Measurements from ENCODE around the gene EIF3B. TPM values are rescaled to one million over a fixed set of nuclear protein-coding genes. Genes with fewer than 3 reads are reported as not detected.

The EIF3B gene
- total and polyA plus RNA-seq, 4 donors = 27.4 to 98.8 (median 60.8) TPM

GRCh38 chr7:2306688-2307087, 47.9 kb upstream of the EIF3B start:
- 88% methylated on average over 6 of the region's 6 CpGs for WGBS
- H3K4me1 ChIP-seq (ENCODE audit: control insufficient read depth in 4 of 4, insufficient read depth in 4 of 4, low read length in 3 of 4) = no peaks in the 10 kb centered on the region
- no peak for DNase-seq (ENCODE audit: low spot score)
- TF ChIP-seq HNF4G (IDR thresholded peaks at IDR 0.05) (no peak), FOXA2 (IDR thresholded peaks at IDR 0.05) (no peak), RXRA (IDR thresholded peaks at IDR 0.05) (no peak), RAD21 (IDR thresholded peaks at IDR 0.05) (no peak), EGR1 (IDR thresholded peaks at IDR 0.05; ENCODE audit: low read depth in 2 of 2) (no peak), ZBTB33 (IDR thresholded peaks at IDR 0.05) (no peak), FOXA1 (IDR thresholded peaks at IDR 0.05) (no peak), YY1 (IDR thresholded peaks at IDR 0.05) (no peak), HNF4A (conservative IDR thresholded peaks at IDR 0.05) (no peak), TAF1 (conservative IDR thresholded peaks at IDR 0.05) (no peak), NR2F2 (IDR thresholded peaks at IDR 0.05) (no peak), CTCF (IDR thresholded peaks at IDR 0.05; ENCODE audit: low read depth, low read length, missing input control) (no peak), GABPA (IDR thresholded peaks at IDR 0.05 in 1 of 2, conservative IDR thresholded peaks at IDR 0.05 in 1 of 2) (no peak), SP1 (IDR thresholded peaks at IDR 0.05) (no peak), JUND (IDR thresholded peaks at IDR 0.05) (no peak)
- TF ChIP-seq, protein P1, sequence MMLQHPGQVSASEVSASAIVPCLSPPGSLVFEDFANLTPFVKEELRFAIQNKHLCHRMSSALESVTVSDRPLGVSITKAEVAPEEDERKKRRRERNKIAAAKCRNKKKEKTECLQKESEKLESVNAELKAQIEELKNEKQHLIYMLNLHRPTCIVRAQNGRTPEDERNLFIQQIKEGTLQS (IDR thresholded peaks at IDR 0.05) = no peak
- TF ChIP-seq, protein P2, sequence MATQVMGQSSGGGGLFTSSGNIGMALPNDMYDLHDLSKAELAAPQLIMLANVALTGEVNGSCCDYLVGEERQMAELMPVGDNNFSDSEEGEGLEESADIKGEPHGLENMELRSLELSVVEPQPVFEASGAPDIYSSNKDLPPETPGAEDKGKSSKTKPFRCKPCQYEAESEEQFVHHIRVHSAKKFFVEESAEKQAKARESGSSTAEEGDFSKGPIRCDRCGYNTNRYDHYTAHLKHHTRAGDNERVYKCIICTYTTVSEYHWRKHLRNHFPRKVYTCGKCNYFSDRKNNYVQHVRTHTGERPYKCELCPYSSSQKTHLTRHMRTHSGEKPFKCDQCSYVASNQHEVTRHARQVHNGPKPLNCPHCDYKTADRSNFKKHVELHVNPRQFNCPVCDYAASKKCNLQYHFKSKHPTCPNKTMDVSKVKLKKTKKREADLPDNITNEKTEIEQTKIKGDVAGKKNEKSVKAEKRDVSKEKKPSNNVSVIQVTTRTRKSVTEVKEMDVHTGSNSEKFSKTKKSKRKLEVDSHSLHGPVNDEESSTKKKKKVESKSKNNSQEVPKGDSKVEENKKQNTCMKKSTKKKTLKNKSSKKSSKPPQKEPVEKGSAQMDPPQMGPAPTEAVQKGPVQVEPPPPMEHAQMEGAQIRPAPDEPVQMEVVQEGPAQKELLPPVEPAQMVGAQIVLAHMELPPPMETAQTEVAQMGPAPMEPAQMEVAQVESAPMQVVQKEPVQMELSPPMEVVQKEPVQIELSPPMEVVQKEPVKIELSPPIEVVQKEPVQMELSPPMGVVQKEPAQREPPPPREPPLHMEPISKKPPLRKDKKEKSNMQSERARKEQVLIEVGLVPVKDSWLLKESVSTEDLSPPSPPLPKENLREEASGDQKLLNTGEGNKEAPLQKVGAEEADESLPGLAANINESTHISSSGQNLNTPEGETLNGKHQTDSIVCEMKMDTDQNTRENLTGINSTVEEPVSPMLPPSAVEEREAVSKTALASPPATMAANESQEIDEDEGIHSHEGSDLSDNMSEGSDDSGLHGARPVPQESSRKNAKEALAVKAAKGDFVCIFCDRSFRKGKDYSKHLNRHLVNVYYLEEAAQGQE (IDR thresholded peaks at IDR 0.05) = no peak
- H3K36me3 ChIP-seq (ENCODE audit: control insufficient read depth in 4 of 4, insufficient read depth in 3 of 4, low read depth in 1 of 4, low read length in 3 of 4) = no peaks in the 10 kb centered on the region
- H3K9me3 ChIP-seq (ENCODE audit: control insufficient read depth in 4 of 4, low read length in 3 of 4) = no peaks in the 10 kb centered on the region
- no peak overlapping the region for H3K9ac ChIP-seq (ENCODE audit: low read depth in 1 of 2, low read length in 2 of 2)
- H3K27ac ChIP-seq (ENCODE audit: low read depth in 1 of 2, low read length in 2 of 2) = no peak overlapping the region
- no peaks in the 10 kb centered on the region for H3K27me3 ChIP-seq (ENCODE audit: control insufficient read depth in 4 of 4, insufficient read depth in 4 of 4, low read length in 3 of 4)
- H3K4me3 ChIP-seq (ENCODE audit: low read depth in 1 of 3, low read length in 3 of 3) = no peak overlapping the region

DNA sequence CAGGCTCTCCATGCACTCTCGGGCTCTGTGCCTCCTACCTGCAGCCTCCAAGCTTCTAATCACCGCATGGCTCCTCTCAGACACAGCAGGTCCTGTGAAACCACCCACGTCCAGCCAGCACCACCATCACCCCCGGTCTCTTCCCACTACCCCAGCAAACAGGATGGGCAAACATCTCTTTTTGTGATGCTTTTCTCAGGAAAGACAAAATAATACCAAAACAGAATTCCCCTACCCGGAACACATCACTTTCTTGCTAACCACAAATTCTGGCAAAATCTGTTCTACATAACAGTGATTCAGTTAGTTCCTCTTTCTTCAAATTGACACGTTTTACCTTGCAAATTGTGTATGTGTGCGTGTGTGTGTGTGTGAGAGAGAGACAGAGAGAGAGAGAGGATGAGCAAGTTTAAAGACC, 46.9 kb upstream of the EIF3B start:
- Histone ChIP-seq H3K4me3 (ENCODE audit: low read depth in 1 of 3, low read length in 3 of 3) (no peak overlapping the region), H3K9ac (ENCODE audit: low read depth in 1 of 2, low read length in 2 of 2) (no peak overlapping the region), H3K9me3 (ENCODE audit: control insufficient read depth in 4 of 4, low read length in 3 of 4) (no peaks in the 10 kb centered on the region), H3K27me3 (ENCODE audit: control insufficient read depth in 4 of 4, insufficient read depth in 4 of 4, low read length in 3 of 4) (no peaks in the 10 kb centered on the region), H3K27ac (ENCODE audit: low read depth in 1 of 2, low read length in 2 of 2) (no peak overlapping the region), H3K4me1 (ENCODE audit: control insufficient read depth in 4 of 4, insufficient read depth in 4 of 4, low read length in 3 of 4) (peaks cover 0 to 1% (median 0%) of the 10 kb centered on the region in 4 donors), H3K36me3 (ENCODE audit: control insufficient read depth in 4 of 4, insufficient read depth in 3 of 4, low read depth in 1 of 4, low read length in 3 of 4) (no peaks in the 10 kb centered on the region)
- TF ChIP-seq RXRA (IDR thresholded peaks at IDR 0.05) (no peak), CTCF (IDR thresholded peaks at IDR 0.05; ENCODE audit: low read depth, low read length, missing input control) (no peak), FOXA1 (IDR thresholded peaks at IDR 0.05) (no peak), GABPA (IDR thresholded peaks at IDR 0.05 in 1 of 2, conservative IDR thresholded peaks at IDR 0.05 in 1 of 2) (no peak), JUND (IDR thresholded peaks at IDR 0.05) (no peak)
- TF ChIP-seq, protein P1 (IDR thresholded peaks at IDR 0.05) = no peak
- 79% methylated on average over 7 of the region's 7 CpGs for WGBS
- DNase-seq (ENCODE audit: low spot score) = no peak

Data from liver (tissue), 9 donors.